GM21447 (cell line): ENCODE data around the gene ZGPAT.

ENCODE experiments used
- ATAC-seq: cut with Tn5 transposase; IDR thresholded peaks from one replicate; pipeline ENCODE4 v1.9.1; 2021; ENCODE audit not compliant: unreplicated experiment

The ZGPAT gene

DNA sequence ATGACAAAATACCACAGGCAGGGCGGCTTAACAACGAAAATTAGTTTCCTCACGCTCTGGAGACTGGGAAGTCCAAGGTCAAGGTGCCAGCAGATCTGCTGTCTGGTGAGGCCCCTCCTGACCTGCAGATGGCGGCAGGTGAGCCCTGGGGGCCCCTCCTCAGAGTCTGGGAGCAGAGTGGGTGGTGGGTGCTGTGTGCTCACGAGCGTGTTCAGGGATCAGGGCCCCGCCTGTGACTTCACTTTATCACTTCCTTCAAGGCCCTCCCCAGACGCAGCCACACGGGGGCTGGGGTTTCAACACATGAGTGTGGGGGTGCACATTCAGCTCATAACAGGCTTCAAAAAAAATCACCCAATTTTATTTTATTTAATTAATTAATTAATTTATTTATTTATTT lies 71.0 kb downstream of the ZGPAT start:
- no peak for ATAC-seq

DNA sequence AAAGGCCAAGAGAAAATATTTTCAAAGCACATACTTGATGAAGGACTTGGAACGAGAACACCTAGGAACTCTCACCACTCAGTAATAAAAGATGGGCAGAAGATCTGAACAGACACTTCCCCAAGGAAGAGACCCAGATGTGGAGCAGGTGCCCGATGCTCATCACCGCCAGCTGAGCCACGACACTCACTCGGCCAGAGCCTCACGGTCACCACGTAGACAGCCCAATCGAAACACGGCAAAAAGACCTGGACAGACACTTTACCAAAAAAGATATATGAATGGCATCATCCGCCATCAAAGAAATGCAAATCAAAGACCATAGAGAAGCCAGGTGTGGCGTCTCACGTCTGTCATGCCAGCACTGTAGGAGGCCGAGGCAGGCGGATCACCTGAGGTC lies 73.3 kb downstream of the ZGPAT start:
- no peak for ATAC-seq

DNA sequence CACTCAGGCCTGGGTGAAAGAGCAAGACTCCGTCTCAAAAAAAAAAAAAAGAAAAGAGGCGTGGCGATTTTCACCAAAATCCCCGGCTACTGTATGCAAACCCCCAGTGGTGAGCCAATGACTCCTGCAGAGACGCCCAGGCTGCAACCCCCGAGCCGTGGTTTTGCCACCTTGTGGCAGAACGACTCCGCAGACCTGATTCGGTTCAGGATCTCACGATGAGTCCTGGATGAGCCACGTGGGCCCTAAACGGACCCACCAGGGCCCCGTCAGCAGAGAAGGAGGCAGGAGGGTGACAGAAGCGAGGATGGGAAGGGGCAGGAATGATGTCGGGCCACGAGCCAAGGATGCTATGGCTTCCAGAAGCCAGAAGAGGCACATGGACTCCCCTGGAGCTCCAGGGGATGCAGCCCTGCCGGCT lies 74.2 kb downstream of the ZGPAT start:
- ATAC-seq, result no peak

DNA sequence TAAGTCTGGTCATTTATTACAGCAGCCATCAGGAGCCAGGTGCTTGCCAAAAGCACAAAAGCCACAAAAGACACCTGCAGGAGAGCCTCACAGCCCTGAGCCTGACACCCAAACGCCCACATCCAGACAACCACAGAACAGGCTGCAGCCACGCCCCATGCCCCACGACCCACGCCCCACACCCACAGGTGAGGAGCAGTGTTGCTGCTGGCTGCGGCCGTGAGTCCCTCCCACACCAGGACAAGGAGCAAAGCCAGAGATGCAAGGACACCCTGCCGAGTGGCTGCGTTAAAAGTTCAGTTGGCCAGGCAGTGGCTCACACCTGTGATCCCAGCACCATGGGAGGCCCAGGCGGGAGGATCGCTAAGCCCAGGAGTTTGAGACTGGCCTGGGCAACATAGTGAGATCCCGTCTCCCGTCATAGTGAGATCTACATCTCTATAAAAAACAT lies 74.7 kb downstream of the ZGPAT start:
- ATAC-seq, result no peak

DNA sequence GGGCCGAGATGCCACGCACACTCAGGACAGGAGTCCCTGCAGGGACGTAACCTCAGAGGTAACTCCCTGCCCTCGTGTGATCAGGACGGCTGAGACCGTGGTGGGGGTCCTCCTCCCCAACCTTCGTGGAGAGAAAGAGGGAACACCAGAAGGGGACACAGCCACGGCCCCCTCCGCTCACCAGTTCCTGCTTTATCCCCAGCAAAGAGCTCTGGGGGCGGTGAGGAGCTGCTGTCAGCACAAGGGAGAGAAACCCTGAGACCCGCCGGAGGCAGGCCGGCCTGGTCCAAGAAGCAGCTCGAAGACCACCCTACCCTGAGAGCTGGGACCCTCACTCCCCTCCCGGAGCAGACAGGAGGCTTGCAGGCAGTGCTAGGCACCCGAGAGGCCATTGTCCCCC lies 76.1 kb downstream of the ZGPAT start:
- ATAC-seq, result no peak

DNA sequence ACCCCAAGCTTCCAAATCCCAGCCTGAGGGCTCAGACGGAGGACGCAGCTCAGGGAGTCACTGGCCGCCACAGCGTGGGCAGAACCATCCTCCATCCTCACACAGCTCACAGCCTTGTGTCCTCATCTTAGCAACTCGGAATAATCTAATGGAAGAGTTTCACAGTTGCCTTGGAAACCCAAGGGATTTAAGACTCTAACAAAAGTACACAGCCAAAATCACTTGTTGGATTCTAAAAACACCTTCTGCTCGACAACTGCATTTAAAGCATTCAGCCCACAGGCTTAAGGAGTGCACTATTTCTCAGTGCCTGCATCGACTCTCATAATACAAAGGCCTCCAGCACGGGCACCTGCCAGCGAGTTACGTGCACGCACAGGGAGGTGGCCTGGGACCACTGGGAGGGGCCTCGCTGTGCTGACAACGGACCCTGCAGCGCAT lies 77.9 kb downstream of the ZGPAT start:
- ATAC-seq, result no peak
